ENCODE results near the gene BEST2.
A peak's percentile ranks its signal among the peaks of the same experiment; 100 is the strongest.
"Not testable (repeated sequence)": the region's sequence is repeated elsewhere in the genome, so short reads cannot be mapped to it uniquely, and the experiment has no call there.

The BEST2 gene

GRCh38 chr19:12797141-12797587 lies 45.6 kb downstream of the BEST2 start:
- ChIA-PET POLR2A (interaction anchor here (12.0 kb wide), 1 partner anchor 21 kb away, joined by 198 read pairs; the partner anchor contains the start of gene HOOK2), CTCF (interaction anchor here (0.6 to 15.3 kb wide), 10 partner anchors 9 to 1594 kb away, joined by 3 to 612 read pairs (median 6); partner anchors contain the start of genes GET3 and HOOK2)
- H3K27me3 ChIP-seq (replicated peaks in 2 of 5; ENCODE audit: control insufficient read depth in 4 of 5, insufficient read depth in 5 of 5, low read length in 4 of 5), result no peaks in the 10 kb centered on the region
- peaks cover 2 to 45% (median 41%) of the 10 kb centered on the region in 4 experiments for H3K4me1 ChIP-seq (ENCODE audit: control extremely low read depth in 1 of 4, control insufficient read depth in 4 of 4, insufficient read depth in 4 of 4, low read length in 3 of 4)
- no peak overlapping the region for H3K27ac ChIP-seq (ENCODE audit: insufficient read depth in 1 of 2, low read depth in 1 of 2, low read length in 2 of 2, poor library complexity in 1 of 2, severe bottlenecking in 2 of 2)
- no peaks in the 10 kb centered on the region for H3K9me3 ChIP-seq (ENCODE audit: control extremely low read depth in 1 of 5, control insufficient read depth in 4 of 5, insufficient read depth in 2 of 5, low read depth in 1 of 5, low read length in 4 of 5)
- no peak for DNase-seq
- 94% methylated on average over 6 of the region's 6 CpGs for WGBS (ENCODE audit: insufficient coverage)
- H3K36me3 ChIP-seq (ENCODE audit: control insufficient read depth in 4 of 4, insufficient read depth in 4 of 4, low read length in 3 of 4), result peaks cover 0 to 13% (median 6%) of the 10 kb centered on the region in 4 experiments
- H3K4me3 ChIP-seq (ENCODE audit: control insufficient read depth in 1 of 7, extremely low read depth in 1 of 7, insufficient read depth in 4 of 7, low read depth in 2 of 7, low read length in 6 of 7), result no peak overlapping the region

GRCh38 chr19:12797607-12798006 lies 46.0 kb downstream of the BEST2 start:
- H3K27ac ChIP-seq (ENCODE audit: insufficient read depth in 1 of 2, low read depth in 1 of 2, low read length in 2 of 2, poor library complexity in 1 of 2, severe bottlenecking in 2 of 2); H3K27me3 ChIP-seq (replicated peaks in 2 of 5; ENCODE audit: control insufficient read depth in 4 of 5, insufficient read depth in 5 of 5, low read length in 4 of 5); POLR2A ChIA-PET; DNase-seq; H3K4me3 ChIP-seq (ENCODE audit: control insufficient read depth in 1 of 7, extremely low read depth in 1 of 7, insufficient read depth in 4 of 7, low read depth in 2 of 7, low read length in 6 of 7); H3K9me3 ChIP-seq (ENCODE audit: control extremely low read depth in 1 of 5, control insufficient read depth in 4 of 5, insufficient read depth in 2 of 5, low read depth in 1 of 5, low read length in 4 of 5): not testable (repeated sequence)
- Histone ChIP-seq H3K4me1 (ENCODE audit: control extremely low read depth in 1 of 4, control insufficient read depth in 4 of 4, insufficient read depth in 4 of 4, low read length in 3 of 4) (peaks cover 2 to 47% (median 45%) of the 10 kb centered on the region in 4 experiments), H3K36me3 (ENCODE audit: control insufficient read depth in 4 of 4, insufficient read depth in 4 of 4, low read length in 3 of 4) (peaks cover 0 to 13% (median 6%) of the 10 kb centered on the region in 4 experiments)
- 100% methylated on average over 2 of the region's 7 CpGs for WGBS (ENCODE audit: insufficient coverage)
- CTCF ChIA-PET, result interaction anchor here (0.6 to 15.3 kb wide), 6 partner anchors 10 to 1594 kb away, joined by 3 to 612 read pairs (median 6); partner anchors contain the start of gene HOOK2

GRCh38 chr19:12799742-12800465 lies 48.3 kb downstream of the BEST2 start:
- WGBS (ENCODE audit: insufficient coverage), result 93% methylated on average over 11 of the region's 18 CpGs
- no peak for DNase-seq
- Histone ChIP-seq H3K4me3 (ENCODE audit: control insufficient read depth in 1 of 7, extremely low read depth in 1 of 7, insufficient read depth in 4 of 7, low read depth in 2 of 7, low read length in 6 of 7) (peak overlapping the region in 1 of 7 experiments; percentile 97), H3K27me3 (replicated peaks in 2 of 5; ENCODE audit: control insufficient read depth in 4 of 5, insufficient read depth in 5 of 5, low read length in 4 of 5) (peaks cover 0 to 3% (median 0%) of the 10 kb centered on the region in 5 experiments), H3K27ac (ENCODE audit: insufficient read depth in 1 of 2, low read depth in 1 of 2, low read length in 2 of 2, poor library complexity in 1 of 2, severe bottlenecking in 2 of 2) (no peak overlapping the region), H3K36me3 (ENCODE audit: control insufficient read depth in 4 of 4, insufficient read depth in 4 of 4, low read length in 3 of 4) (peaks cover 0 to 13% (median 6%) of the 10 kb centered on the region in 4 experiments), H3K9me3 (ENCODE audit: control extremely low read depth in 1 of 5, control insufficient read depth in 4 of 5, insufficient read depth in 2 of 5, low read depth in 1 of 5, low read length in 4 of 5) (no peaks in the 10 kb centered on the region), H3K4me1 (ENCODE audit: control extremely low read depth in 1 of 4, control insufficient read depth in 4 of 4, insufficient read depth in 4 of 4, low read length in 3 of 4) (peaks cover 0 to 35% (median 32%) of the 10 kb centered on the region in 4 experiments)
- ChIA-PET CTCF (interaction anchor here (0.9 to 15.3 kb wide), 5 partner anchors 31 to 78 kb away, joined by 3 to 612 read pairs (median 5); partner anchors contain the start of genes HOOK2 and TRIR), POLR2A (no interaction called here)

- no peaks in the 10 kb centered on the region for H3K9me3 ChIP-seq (ENCODE audit: control extremely low read depth in 1 of 5, control insufficient read depth in 4 of 5, insufficient read depth in 2 of 5, low read depth in 1 of 5, low read length in 4 of 5)
- ChIA-PET CTCF (interaction anchor here (1.4 to 15.3 kb wide), 3 partner anchors 31 to 68 kb away, joined by 4 to 612 read pairs (median 12); partner anchors contain the start of gene HOOK2), POLR2A (no interaction called here)
- H3K27ac ChIP-seq (ENCODE audit: insufficient read depth in 1 of 2, low read depth in 1 of 2, low read length in 2 of 2, poor library complexity in 1 of 2, severe bottlenecking in 2 of 2), result no peak overlapping the region
- peak overlapping the region in 3 of 7 experiments; percentile 81 to 97 (median 87) for H3K4me3 ChIP-seq (ENCODE audit: control insufficient read depth in 1 of 7, extremely low read depth in 1 of 7, insufficient read depth in 4 of 7, low read depth in 2 of 7, low read length in 6 of 7)
- no peak for DNase-seq
- 80% methylated on average over 1 of the region's 1 CpG for WGBS (ENCODE audit: insufficient coverage)
- peaks cover 0 to 35% (median 32%) of the 10 kb centered on the region in 4 experiments for H3K4me1 ChIP-seq (ENCODE audit: control extremely low read depth in 1 of 4, control insufficient read depth in 4 of 4, insufficient read depth in 4 of 4, low read length in 3 of 4)
- peaks cover 0 to 13% (median 6%) of the 10 kb centered on the region in 4 experiments for H3K36me3 ChIP-seq (ENCODE audit: control insufficient read depth in 4 of 4, insufficient read depth in 4 of 4, low read length in 3 of 4)
- H3K27me3 ChIP-seq (replicated peaks in 2 of 5; ENCODE audit: control insufficient read depth in 4 of 5, insufficient read depth in 5 of 5, low read length in 4 of 5), result peaks cover 0 to 3% (median 0%) of the 10 kb centered on the region in 5 experiments
Observed at GRCh38 chr19:12800466-12800770, 48.8 kb downstream of the BEST2 start.

GRCh38 chr19:12800923-12801465 lies 49.4 kb downstream of the BEST2 start:
- Histone ChIP-seq H3K27me3 (replicated peaks in 2 of 5; ENCODE audit: control insufficient read depth in 4 of 5, insufficient read depth in 5 of 5, low read length in 4 of 5) (peaks cover 0 to 3% (median 0%) of the 10 kb centered on the region in 5 experiments), H3K4me1 (ENCODE audit: control extremely low read depth in 1 of 4, control insufficient read depth in 4 of 4, insufficient read depth in 4 of 4, low read length in 3 of 4) (peaks cover 0 to 35% (median 29%) of the 10 kb centered on the region in 4 experiments), H3K36me3 (ENCODE audit: control insufficient read depth in 4 of 4, insufficient read depth in 4 of 4, low read length in 3 of 4) (peaks cover 0 to 13% (median 6%) of the 10 kb centered on the region in 4 experiments), H3K4me3 (ENCODE audit: control insufficient read depth in 1 of 7, extremely low read depth in 1 of 7, insufficient read depth in 4 of 7, low read depth in 2 of 7, low read length in 6 of 7) (peak overlapping the region; percentile 65 to 97 (median 83)), H3K9me3 (ENCODE audit: control extremely low read depth in 1 of 5, control insufficient read depth in 4 of 5, insufficient read depth in 2 of 5, low read depth in 1 of 5, low read length in 4 of 5) (no peaks in the 10 kb centered on the region), H3K27ac (ENCODE audit: insufficient read depth in 1 of 2, low read depth in 1 of 2, low read length in 2 of 2, poor library complexity in 1 of 2, severe bottlenecking in 2 of 2) (peak overlapping the region in 1 of 2 experiments; percentile 74)
- DNase-seq, result peak in 1 of 3 donors; percentile 17
- ChIA-PET CTCF (interaction anchor here (3.5 to 15.3 kb wide), 2 partner anchors 32 to 46 kb away, joined by 12 to 612 read pairs; partner anchors contain the start of gene HOOK2), POLR2A (interaction anchor here (1.2 to 1.5 kb wide), 2 partner anchors 8 to 23 kb away, joined by 5 to 8 read pairs; no protein-coding TSS in a partner anchor)
- WGBS (ENCODE audit: insufficient coverage), result 16% methylated on average over 36 of the region's 38 CpGs

GRCh38 chr19:12801466-12802266 lies 50.1 kb downstream of the BEST2 start, which contains the start of the genes PRDX2 and THSD8:
TSS of gene PRDX2 (minus strand) at chr19:12801800. CDS start at chr19:12801261, 539 bp downstream.
TSS of gene THSD8 (plus strand) at chr19:12802069. CDS start at chr19:12802072, 3 bp downstream.
- H3K27ac ChIP-seq (ENCODE audit: insufficient read depth in 1 of 2, low read depth in 1 of 2, low read length in 2 of 2, poor library complexity in 1 of 2, severe bottlenecking in 2 of 2), result peak within 1 kb of the TSS in 1 of 2 experiments; percentile 74
- under 1% methylated on average over 76 of the region's 78 CpGs for WGBS (ENCODE audit: insufficient coverage)
- H3K36me3 ChIP-seq (ENCODE audit: control insufficient read depth in 4 of 4, insufficient read depth in 4 of 4, low read length in 3 of 4), result peaks cover 0 to 13% (median 6%) of the 10 kb centered on the region in 4 experiments
- peak within 1 kb of the TSS; percentile 65 to 97 (median 83) for H3K4me3 ChIP-seq (ENCODE audit: control insufficient read depth in 1 of 7, extremely low read depth in 1 of 7, insufficient read depth in 4 of 7, low read depth in 2 of 7, low read length in 6 of 7)
- ChIA-PET POLR2A (interaction anchor here (0.5 to 1.5 kb wide), 3 partner anchors 8 to 24 kb away, joined by 3 to 8 read pairs (median 5); no protein-coding TSS in a partner anchor), CTCF (interaction anchor here (0.7 to 15.3 kb wide), 6 partner anchors 21 to 48 kb away, joined by 3 to 612 read pairs (median 4); partner anchors contain the start of gene HOOK2)
- H3K9me3 ChIP-seq (ENCODE audit: control extremely low read depth in 1 of 5, control insufficient read depth in 4 of 5, insufficient read depth in 2 of 5, low read depth in 1 of 5, low read length in 4 of 5), result no peaks in the 10 kb centered on the region
- peaks cover 0 to 33% (median 29%) of the 10 kb centered on the region in 4 experiments for H3K4me1 ChIP-seq (ENCODE audit: control extremely low read depth in 1 of 4, control insufficient read depth in 4 of 4, insufficient read depth in 4 of 4, low read length in 3 of 4)
- H3K27me3 ChIP-seq (replicated peaks in 2 of 5; ENCODE audit: control insufficient read depth in 4 of 5, insufficient read depth in 5 of 5, low read length in 4 of 5), result peaks cover 0 to 3% (median 0%) of the 10 kb centered on the region in 5 experiments
- DNase-seq, result peak in 2 of 3 donors; percentile 86 to 88
